Embryonic facial prominence (tissue), 1 donor: ENCODE results near the gene CMIP.

Experiments
- DNase-seq: peaks from one replicate; pipeline ENCODE4 v3.0.0-alpha.2; 2016; ENCODE audit errors: extremely low spot score

Gene CMIP

DNA sequence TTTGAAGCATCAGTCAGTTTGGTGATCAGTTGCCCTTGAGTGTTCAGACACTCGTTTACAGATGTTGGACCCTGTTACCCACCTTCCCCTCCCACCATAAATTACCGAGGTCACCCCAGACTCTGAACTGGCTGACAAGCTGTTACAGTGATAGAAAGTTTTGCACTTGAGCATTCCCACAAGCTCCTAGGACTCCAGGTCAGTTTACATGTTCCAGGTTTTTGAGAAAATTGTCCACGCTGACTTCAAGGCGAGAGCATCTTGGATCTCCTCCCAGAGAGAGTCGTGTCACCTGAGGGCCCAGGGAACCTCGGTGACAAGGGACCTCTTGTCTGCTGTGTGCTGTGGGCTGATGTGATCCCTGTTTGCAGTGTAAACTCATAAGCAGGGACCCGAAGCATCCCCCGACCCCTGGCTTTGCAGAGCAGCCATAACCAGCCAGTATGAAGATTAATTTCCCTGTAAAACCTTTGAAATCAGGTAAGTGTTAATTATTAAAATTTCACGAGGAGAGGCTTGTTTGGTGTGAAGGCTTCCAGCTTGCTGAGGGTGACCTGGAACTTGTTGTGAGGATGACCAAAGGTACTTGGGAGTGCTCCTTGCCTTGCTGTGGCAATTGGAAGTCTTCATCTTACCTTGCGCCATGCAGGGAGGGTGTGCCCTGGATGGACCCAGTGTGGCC is 91.2 kb downstream of the CMIP start:
- DNase-seq = no peak

DNA sequence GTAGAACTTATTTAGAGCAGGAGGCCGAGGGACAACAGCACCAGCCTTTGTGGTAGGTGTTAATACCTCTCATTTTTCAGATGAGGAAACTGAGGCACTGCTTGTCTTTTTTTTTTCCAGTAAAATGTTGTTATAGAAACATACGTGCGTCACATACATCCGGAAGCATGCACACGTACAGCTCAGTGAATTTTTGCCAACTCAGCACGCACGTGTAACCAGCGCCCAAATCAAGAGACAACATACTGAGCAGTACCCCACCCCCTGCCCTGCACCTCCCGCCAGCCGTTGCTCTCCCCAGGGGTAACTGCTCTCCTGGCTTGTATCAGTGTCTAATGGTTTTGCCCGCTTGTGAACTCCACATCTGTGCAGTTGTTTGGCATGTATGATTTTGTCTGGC is 92.0 kb downstream of the CMIP start:
- no peak for DNase-seq

GRCh38 chr16:81537721-81538561 is 93.3 kb downstream of the CMIP start:
- no peak for DNase-seq

DNA sequence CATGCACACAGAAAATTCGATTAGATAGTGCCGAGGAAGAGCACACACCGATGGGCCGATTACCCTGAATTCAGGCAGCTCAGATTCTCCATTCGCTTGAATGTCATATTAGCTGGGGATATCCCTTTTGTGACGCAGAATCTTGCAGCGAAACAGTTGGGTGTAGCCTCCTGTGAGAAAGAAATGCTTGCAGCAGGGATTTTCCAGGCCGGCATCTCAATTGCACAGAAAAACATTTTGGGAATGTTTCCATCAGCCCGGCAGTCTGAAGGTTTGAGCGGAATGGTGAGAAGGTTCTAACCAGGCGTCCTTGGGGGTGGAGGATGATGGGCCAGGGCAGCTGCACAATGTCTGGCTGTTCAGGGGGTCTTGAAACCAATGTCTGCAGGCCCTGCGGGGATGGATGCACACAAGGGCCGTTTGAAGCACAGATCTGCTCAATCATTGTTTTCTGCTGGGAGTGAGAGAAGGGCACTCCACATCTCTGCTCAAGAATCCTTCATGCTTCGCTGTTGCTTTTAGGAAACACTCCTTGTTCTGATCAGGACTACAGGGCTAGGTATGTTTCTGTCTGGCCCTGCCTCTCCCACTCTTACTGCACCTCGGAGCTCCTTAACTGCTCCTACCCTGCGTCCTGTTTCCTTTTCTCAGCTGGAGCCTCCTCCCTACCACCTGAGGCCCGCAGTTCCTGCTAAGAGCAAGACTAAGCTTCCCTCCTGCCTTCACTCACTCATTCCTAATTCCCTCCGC is 94.6 kb downstream of the CMIP start:
- DNase-seq = peak; percentile 37

DNA sequence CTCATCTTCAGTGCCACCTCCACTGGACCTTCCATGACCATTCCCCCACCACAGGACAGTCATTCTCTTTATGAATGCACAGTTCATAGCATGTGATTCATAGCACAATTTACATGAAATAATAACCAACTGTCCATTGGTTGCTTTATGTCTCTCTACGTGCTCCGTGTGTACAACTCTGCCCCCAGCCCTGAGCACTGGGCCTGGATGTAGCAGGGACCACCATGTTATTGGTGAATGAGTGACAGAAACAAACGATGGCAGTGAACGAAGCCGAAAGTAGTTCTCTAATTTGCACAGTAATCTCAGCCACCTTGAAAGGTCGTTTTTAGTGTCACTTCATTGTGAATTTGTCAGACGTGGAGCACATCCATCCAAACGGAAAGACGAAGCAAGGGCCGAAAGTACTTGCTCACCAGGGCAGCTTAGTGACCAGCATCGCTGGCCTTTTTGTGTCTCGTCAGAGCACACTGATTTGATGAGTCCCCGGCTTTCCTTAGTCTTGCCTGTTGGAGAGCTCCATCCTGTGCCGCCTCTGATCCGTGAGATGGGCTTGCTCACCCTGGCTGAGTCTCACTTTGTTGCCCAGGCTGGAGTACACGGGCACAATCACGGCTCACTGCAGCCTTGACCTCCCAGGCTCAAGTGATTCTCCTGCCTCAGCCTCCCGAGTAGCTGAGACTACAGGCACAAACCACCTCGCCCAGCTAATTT is 95.3 kb downstream of the CMIP start:
- no peak for DNase-seq

DNA sequence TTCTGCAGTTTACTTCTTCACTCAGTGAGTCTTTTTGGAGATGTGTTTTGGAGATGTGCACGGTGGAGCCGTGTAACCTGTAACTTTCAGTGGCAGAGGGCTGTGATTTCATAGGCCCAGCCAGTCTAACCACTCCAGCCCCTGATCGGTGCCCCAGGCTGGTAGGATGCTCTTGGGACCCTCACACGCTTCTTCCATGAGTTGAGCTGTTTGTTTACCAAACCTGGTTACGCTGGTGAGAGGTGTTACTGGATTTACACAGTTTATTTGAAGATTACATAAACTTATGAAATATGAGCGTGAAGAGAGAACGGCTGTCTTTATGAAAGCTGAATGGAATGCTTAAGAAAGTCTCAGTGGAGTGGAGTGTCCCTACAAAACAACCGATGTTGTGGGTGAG is 96.7 kb downstream of the CMIP start:
- DNase-seq = peak; percentile 29

GRCh38 chr16:81542609-81543570 is 98.3 kb downstream of the CMIP start:
- no peak for DNase-seq

GRCh38 chr16:81543571-81543970 is 99.0 kb downstream of the CMIP start:
- no peak for DNase-seq

- DNase-seq = no peak
These were observed 99.7 kb downstream of the CMIP start for GRCh38 chr16:81544261-81544660.

DNA sequence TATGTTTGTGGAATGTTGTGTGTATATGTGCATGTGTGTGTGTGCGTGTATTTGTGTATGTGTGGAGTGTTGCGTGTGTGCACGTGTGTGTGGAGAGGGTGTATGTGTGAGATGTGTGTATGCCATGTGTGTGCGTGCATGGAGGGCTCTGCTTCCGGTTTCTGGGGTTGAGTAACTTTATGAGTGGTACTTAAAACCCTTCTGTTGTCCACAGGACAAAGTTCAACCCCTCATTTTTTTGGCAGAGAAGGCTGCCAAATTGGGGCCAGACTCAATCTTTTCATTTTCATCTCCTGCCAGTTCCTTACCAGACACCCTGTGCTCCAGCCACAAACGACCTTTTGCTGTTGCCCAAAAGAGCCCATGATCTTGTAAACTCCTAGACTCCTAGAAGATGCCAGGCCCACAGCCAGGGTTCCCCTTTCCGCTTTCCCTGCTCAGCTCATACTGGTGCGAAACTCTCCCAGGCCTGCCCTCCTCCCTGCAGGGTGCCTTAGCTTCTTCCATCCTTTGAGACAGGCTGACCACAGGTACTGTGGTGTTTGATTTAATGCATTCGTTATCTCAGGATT is 100.2 kb downstream of the CMIP start:
- no peak for DNase-seq

GRCh38 chr16:81545470-81546250 is 101.1 kb downstream of the CMIP start:
- DNase-seq = no peak

DNA sequence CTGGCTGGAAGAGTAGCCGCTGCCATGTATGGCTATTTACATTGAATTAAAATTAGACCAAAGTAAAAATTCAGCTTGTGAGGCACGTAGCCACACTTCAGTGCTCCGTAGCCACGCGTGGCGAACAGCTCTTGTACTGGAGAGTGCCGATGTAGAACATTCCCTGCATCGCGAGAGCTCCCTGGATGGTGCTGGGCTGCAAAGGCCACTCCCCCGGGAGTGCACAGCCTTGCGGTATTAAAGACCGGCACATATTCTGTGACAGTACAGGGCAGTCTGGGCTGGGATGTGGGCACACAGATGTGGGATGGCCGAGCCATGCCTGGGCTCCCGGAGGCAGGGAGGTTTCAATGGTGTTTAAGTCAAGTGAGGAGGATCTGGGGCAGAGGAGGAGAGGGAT is 102.2 kb downstream of the CMIP start:
- no peak for DNase-seq

GRCh38 chr16:81547194-81547938 is 102.8 kb downstream of the CMIP start:
- DNase-seq = no peak

GRCh38 chr16:81547939-81548216 is 103.3 kb downstream of the CMIP start:
- no peak for DNase-seq

DNA sequence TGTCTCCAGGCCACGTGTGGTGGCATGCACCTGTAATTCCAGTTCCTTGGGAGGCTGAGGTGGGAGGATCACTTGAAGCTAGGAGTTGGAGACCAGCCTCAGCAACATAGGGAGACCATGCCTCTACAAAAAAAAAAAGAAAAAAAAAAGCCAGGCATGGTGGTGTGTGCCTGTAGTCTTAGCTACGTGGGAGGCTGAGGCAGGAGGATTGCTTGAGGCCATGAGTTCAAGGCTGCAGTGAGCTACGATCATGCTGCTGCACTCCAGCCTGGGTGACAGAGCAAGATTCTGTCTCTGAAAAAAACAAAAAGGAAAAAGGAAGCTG is 103.9 kb downstream of the CMIP start:
- no peak for DNase-seq

- DNase-seq = no peak
These were observed 104.4 kb downstream of the CMIP start for GRCh38 chr16:81548876-81549546.

- DNase-seq = no peak
These were observed 105.2 kb downstream of the CMIP start for GRCh38 chr16:81549547-81550431.

DNA sequence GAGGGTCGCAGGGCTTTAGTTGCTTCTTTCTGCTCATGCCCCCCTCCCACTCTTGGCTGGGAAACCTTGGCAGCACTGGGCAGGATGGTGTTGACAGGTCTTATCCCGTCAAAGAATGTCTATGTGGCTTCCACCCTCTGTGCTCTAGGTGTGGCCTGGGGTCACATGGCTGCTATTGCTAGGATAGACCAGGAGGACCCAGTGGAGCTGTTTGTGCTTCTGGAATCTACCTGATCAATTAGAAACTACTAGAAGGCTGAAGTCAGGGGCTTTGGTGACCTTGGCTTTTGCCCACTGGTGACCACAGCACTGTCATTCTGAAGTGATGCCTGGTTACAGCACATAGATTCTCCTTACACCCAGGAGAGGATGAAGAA is 105.8 kb downstream of the CMIP start:
- no peak for DNase-seq
